Left kidney (tissue), 2 donors: Measurements from ENCODE around the gene RAPGEF1. TPM values are rescaled to one million over a fixed set of nuclear protein-coding genes. Genes with fewer than 3 reads are reported as not detected.
A peak's percentile ranks its signal among the peaks of the same experiment; 100 is the strongest.

Experiments used
- DNase-seq: peaks from one replicate; pipeline ENCODE4 v3.0.0-alpha.2; 2013
- polyA plus RNA-seq: library from polyadenylated mRNA; unstranded; fragments of 120-200 nt; gene quantifications from one replicate; pipeline ENCODE4 v1.2.1, GENCODE V29; 2013; ENCODE audit not compliant: insufficient read length

RAPGEF1 gene
- polyA plus RNA-seq, 1 donor = 40.2 TPM

DNA sequence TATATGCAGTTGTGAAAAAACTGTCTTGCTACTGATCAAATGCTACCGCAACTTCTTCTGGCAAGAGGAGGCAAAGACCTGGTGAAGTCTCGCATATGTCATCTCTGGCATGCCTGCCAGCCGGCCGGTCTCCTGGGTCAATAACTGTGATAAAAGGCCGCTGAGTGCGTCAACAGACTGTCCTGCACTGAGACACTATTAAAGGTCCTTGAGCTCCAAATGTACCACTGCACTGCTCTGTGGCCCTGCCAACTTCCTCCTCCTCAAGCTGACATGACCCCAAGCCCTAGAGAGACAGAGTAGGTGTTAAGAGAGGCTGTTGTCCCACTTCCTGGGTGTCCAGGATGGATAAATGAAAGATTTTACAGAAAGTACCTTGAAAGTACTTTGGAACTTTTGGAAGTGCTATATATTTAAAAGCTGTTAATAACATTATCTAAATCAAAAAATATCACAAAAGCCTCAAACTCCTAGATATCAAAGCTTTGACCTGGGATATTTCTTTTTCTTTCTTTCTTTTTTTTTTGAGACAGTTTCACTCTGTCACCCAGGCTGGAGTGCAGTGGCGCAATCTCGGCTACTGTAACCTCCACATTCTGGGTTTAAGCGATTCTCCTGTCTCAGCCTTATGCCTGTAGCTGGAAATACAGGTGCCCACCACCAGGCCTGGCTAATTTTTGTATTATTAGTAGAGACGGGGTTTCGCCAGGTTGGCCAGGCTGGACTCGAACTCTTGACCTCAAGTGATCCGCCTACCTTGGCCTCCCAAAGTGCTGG is 31.5 kb downstream of the RAPGEF1 start:
- DNase-seq = no peak

DNA sequence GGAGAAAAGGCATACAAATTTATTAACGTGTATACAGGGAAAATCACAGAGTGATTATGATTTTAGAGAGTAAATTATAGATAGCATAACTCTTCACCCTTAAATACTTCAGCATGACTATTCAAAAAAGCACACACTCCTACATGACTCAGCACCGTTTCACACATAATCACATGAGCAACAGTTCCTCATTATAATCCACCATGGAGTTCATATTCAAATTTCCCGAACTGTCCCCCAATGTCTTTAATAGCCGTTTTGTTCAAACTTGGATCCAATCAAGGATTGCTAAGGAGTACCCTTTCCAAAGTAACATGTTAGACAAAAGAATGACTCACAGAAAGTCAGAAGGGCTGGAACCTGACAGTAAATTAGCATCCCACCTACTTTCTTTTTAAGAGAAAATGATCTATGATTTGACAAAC is 32.1 kb downstream of the RAPGEF1 start:
- DNase-seq = no peak

DNA sequence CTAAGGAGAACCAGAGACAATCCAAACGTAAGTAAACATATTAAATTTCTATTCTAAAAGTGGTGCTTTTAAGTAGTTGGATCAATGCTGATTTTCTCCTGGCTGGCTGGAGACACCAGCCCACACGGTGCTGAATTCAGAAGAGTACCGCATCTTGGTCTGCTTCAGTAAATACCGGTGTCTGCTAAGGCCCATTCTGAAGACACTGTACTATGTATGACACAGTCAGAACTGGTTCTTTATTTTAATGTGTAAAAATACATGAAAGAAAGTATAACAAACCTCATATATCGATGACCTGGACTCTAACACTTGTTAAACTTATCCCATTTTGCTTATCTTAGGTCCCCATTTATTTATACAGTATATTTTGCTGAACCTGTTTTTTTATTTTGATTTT is 32.8 kb downstream of the RAPGEF1 start:
- DNase-seq = no peak

DNA sequence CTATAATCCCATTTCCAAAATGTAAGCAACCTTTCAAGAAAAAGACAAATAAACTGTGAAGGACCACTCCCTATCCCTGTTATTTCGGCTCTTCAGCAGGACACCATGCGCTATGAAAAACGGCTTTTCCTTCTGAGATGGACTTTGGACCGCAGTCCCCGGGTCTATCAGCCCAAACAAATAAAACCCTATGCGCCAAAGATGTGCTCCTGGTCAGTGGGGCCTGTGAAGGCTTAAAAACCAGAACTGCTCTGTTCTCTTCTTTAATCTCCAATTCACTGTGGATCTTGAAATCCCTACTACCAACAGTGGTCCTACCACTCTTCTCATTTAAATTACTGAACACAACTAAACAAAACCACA is 33.3 kb downstream of the RAPGEF1 start:
- no peak for DNase-seq

DNA sequence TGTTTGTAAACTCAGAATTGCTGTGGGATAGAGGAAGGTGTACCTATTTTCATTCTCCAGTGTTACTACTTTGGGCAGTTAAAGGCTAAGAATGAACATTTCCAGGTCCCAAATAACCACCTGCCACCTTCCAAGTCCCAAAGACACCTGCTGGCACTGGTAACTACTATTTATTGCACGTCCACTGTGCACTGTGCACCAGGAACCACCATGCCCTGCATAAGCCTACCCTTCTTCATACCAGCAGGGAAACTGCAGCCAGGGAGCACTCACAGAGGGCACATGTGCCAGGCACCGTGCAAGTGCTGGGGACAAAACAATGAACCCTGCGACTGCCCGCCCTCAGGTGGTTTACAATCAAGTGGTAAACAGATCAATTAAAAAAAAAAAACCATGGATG is 34.9 kb downstream of the RAPGEF1 start:
- DNase-seq = no peak

DNA sequence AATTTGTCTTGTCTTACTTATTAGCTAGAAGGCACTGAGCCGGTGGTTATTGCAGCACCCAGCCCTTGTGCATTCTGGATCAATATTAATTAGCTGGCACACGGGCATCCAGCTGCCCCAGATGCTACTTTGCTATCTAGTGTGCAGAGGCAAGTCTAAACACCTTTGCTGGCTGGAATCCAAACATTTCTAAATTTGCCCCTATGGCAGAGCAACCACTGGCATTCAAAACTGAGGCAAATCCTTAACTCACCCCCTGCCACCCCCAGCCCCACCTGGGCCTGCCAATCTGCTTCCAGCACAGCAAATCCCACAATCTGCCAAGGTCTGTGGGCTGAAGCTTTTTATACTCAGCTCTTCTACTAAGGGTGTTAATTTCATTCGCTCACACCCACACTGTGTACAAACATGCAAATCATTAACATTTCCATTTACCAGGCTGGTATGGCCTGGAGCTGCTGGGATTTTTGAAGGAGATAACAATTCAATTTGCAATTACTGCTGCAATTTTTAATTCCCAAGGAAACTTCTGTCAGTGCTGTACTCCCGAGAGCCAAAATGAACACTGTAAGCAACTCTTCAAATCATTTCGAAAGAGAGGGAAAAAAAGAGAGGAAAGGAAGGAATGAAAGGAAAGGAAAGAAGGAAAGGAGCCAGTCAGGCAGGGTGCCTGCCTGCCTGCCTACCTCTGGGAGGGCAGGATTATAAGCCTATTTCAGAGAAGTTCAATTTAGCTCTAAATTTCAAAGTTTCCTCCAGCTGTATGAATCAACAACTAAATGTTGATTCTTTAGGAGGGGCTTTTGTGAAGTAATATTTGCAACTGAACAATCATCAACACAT is 35.5 kb downstream of the RAPGEF1 start:
- no peak for DNase-seq

DNA sequence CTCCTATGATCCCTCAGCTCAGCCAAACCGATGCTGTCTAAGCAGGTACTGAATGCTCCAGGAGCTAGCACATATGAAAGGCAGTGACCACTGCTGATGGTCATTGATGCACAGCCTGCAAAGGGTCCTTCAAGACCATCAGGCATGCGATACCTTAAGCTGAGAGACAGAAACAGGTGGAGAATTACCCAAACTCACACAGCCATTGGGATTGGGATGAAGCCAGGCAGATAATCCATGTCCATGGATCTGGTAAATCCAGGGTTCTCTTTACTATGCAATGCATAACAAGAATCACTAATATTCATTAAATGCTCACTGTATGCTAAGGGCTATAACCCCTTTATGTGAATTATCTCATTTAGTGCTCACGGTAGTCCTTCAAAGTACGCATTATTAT is 36.2 kb downstream of the RAPGEF1 start:
- no peak for DNase-seq

DNA sequence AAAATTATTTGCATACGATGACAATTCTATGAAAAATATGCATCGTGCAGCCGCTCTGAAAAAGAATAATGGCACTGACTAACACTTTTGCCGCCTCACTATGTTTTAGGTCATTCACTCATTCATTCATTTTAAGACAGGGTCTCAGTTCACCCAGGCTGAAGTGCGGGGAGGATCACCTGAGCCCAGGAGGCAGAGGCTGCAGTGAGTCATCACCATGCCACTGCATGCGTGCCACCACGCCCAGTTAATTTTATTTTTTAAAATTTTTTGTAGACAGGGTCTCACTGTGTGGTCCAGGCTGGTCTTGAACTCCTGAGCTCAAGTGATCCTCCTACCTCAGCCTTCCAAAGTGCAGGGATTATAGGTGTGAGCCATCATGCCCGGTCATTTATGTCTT is 37.0 kb downstream of the RAPGEF1 start:
- no peak for DNase-seq

DNA sequence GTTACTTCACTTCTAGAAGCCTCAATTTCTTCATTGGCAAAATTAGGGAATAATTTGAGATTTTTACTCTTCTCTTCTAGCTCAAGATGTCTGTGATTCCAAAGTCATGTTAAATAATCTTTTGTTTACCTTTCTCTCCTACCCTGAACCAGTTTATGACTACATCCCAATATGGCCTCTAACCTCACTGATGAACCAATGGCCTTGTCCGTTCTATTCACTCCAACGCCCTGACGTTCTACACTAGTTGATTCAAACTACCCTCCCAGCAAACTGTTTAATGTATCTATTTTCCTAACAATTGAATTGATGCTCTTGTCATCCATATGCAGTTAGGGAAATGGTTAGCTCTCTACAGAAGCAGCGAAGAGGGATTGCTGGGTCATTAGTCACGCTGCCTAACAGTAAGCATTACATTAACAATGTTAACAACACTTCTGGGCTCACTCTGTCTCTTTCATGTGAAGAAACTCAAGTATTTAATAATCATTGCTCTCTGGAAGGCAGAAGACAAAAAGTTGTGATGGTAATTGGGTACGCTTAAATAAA is 38.0 kb downstream of the RAPGEF1 start:
- no peak for DNase-seq

DNA sequence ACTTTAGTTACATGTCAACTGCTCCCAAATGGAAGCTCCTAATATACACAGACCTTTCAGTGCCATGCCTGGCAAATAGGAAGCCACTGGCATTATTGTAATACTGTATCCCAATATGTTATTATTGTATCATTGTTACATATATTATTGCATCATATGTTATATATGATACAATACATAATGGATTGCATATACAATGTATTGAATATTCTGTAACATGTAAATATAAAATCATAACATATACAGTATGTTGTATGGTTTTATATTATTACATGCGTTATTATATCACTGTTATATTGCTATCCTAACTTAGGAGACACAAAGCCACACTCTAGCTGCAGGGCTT is 38.5 kb downstream of the RAPGEF1 start:
- no peak for DNase-seq

DNA sequence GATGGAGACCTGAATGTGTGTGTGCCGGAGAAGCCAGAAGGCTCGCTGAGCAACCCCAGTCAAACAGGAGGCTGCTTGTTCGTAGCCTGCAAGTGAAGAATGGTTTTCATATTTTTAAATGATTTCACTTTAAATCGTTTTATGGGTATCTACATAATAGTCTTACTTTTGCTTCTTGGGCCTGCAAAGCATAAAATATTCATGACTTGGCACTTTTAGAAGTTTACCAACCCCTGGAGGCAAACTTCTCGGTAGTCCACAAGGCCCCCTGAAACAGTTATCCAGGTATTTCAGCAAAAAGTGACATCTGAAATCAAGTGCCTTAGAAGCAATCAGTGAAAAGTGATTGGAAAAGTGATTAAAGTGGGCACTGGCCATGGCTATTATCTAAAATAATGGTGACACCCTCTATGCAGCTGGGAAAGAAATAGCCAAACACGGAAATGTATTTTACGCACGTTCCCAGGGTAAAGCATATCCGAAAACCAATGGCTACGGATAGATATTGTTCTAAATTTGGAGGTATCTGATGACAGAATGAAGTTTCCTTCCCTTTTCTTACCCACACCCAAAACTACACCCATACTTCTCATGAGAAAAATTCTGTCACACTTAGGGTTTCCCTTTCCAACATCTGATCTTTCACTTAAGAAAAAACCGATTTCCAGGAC is 39.0 kb downstream of the RAPGEF1 start:
- DNase-seq = no peak

DNA sequence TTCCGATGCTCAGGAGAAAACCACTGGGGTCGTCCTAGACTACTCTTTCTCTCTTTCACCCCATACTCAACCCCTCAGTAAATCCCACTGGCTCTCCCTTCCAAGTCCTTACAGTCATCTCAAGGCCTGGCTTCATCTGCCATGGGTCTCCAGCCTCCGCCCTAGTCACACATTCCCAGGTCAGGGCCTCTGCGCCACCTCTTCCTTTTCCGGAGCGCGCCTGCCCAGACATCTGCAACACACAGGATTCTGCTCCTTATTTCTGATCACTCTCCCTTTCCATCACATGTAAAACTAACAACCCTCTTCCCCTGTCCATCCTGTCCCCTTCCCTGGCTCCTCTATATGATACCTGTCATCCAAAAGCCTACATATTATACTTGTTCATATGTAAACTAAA is 39.8 kb downstream of the RAPGEF1 start:
- DNase-seq = no peak

DNA sequence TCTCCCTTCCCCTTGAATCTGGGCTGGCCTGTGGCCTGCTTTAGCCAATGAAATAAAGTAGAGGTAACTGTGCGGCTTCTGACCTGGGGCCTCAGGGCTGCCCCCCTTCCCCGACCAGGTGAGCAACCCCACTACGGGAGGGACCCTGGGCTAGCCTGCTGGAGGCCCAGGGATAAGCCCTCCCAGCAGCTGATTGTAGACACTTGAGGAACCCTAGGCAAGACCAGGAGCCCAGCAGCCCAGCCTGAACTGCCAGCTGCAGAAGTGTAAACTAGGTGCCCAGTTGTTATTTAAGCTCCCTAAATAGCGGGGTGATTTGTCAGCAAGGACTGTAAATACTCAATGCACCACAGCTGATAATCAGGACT is 41.3 kb downstream of the RAPGEF1 start:
- no peak for DNase-seq

DNA sequence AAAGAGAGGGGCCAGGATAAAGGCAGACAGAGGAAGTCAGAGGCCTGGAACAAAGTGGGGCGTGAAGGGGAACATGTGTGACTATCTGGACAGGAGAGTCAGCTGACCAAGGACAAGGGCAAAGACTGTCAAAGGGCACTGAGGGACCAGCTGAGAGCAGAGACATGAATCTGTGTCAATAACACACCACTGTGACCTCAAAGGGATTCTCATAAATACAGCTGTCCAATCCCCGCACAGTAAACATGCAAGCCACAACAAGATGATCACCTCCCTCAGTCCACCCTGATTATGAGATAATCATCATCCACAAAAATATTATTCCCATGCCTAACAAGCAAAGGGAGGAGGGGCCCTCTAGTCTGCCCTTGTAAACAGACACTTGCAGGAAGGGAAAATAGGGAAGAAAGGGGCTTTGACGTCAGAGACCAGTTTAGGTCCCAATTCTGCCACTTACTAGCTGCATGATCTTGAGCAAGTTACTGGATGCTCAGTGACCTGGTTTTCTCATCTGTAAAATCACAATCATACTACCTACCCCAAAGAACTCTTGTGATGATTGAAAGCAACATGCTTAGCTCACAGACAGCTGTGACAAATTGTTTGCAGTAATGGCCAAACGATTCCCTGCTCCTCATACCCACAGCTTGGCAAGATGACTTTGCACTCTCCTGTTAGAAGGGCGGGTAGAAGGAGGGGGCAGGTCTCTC is 41.8 kb downstream of the RAPGEF1 start:
- no peak for DNase-seq

DNA sequence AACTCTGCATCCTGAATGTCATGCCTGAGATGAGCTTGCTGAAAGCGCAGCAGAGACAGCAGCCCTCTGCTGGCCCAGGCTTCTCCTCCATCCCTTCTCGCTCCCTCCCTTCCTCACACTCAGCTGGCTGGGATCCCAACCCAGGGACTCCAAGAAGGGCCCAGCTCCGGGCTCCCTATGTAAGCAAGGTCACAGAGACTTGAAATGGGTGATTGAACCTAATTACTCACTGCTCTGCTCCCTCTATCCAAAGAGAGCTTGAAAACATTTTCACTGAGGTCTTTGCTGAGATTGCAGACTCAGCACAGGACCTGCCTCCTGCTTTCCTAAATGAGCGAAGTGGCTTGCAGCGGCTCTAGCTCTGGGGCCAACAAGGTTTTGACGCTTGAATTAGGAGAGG is 42.8 kb downstream of the RAPGEF1 start:
- DNase-seq = peak; percentile 77

DNA sequence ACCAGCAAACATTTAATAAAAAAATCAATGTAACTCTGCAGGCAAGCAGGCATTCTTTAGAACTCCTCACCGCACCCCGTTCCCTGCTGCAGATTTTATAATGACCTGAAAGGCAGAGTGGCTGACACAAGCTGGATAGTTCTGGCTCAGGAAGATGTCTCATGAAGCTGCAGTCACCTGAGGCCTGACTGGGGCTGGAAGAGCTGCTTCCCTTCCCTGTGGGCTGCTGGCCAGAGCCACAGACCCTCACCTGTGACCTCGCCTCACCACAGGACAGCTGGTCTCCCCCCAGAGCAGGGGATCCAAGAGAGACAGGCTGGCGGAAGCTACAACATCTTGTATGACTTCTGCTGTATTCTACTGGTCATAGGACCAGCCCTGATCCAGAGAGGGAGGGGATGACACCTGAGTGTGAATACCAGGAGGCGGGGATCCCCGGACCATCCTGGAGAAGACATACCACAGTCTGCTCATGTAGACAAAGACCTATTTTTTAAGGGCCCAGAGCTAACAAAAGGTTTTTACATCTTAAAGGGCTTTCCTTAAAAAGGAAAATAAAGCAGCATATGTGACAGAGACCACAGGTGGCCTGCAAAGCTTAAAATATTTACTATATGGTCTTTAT is 43.9 kb downstream of the RAPGEF1 start:
- DNase-seq = no peak

DNA sequence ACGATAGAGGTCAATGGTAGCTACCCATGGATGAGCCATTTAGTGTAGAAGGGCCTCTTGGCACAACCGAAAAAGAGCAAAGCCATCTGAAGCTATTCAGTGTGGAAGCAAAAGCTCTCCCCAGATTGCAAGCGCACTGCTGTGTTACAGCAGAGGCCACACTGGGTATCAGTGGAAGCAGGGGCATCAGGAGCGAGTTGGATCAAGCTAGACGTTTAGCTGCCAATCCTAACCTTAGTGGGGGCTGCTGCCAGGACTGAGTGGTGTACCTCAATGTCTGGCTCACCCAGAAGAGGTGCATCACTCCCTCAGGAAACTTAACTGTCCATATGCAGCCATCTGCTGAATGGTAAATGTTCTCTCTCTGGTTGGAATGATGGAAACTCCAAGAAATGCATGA is 44.5 kb downstream of the RAPGEF1 start:
- no peak for DNase-seq

DNA sequence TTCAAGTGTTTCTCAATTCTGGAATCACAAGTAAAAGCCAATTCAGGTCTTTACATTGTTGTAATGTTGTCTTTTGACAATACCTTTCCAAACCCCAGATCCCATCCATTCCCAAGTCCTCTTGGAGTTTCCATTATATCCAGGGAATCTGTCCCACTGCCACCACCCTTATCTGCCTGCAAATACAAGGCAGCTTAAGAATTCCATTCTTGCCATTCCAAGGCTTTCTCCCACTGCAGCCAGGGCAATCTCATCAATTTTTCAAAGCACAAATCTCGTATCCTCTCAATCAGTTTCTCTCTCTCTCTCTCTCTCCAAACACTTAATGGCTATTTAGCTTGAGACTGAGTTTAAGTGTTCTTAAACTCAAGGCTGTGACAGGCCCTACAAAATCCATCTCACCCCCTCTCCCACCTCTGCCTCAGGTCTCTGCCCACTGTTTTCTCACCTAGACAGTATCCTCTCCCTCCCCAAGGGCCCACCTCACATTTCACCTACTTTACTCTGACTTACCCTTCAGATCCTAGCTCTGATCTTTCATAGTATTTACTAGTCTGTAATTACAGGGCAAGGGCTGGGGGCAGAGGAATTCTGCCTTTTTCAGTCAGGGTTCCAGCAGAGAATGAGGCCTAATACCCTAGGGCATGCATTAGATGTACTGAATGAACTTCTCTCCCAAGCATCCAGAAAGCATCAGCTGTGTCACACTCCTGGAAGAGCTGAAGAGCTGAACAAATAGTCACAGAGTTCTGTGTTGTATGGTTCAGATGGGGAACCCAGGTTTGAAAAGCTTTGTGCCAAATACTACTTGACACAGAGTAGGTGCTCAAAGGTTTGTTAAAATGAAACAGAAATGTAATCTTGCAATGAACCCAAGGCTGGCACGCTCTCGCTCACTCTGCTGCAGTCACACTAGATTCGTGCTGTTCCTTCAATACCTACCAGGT is 46.0 kb downstream of the RAPGEF1 start:
- no peak for DNase-seq

DNA sequence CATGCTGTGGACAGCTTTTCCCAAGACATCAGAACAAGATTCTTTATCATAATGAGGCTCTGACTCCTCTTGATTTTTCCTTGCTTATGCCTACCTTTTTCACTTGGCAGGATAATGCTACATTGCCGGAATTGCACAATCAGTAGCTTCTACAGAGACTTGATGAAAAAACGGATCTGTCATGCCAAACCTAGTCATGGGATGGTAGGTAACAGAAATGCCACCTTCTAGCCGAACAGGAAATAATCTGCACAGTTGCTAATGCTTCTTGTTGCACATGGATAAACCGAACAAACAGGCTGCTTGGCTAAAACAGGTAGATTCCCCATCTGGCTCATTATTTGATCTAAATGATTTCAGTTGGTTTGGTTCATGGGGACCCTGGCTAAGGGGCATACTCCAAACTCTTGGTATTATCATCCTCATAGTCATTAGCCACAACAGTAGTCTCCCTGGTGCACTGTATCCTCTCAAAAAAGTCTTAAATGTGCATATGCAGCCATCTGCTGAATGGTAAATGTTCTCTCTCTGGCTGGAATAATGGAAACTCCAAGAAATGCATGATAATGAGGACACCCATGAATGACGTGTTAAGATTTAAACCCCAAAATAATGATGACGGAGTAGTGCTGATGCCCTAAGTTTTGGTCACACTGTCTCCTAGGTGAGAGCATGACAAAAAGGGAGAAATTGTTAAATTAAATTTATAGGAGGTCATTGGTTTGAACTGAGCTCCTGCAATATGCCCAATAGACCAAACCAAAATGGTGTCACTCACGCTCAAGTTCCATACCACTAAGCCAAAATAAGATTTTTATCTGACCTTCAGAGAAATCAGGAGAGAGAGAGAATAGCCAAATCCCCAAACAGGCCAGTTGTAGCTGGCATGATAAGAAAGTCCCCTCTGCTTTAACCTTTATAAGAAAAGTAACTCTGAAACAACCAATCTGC is 47.0 kb downstream of the RAPGEF1 start:
- no peak for DNase-seq
